GM13976 (cell line): ENCODE results near the gene RAB40A.
"Not testable (repeated sequence)": the region's sequence is repeated elsewhere in the genome, so short reads cannot be mapped to it uniquely, and the experiment has no call there.

Source experiments
- DNase-seq: peaks from one replicate; pipeline ENCODE4 v3.0.0; 2012; ENCODE audit warnings: low spot score
- CTCF ChIP-seq: IDR thresholded peaks from 2 replicates; pipeline ENCODE4 v1.5.1; 2012; ENCODE audit warnings: borderline replicate concordance, mild to moderate bottlenecking; ENCODE audit not compliant: insufficient read depth; ENCODE audit errors: extremely low read depth, missing control alignments, control extremely low read depth
- in situ Hi-C: fragments of 300-500 bp; cut with MboI; formaldehyde crosslinking; loops from one replicate; pipeline ENCODE4 v1.12.0; 2022; ENCODE audit warnings: low sequenced_read_pairs, mixed read lengths, inconsistent platforms; ENCODE audit not compliant: unreplicated experiment

Gene RAB40A

GRCh38 chrX:103477496-103477895 lies 41.8 kb downstream of the RAB40A start:
- DNase-seq: no peak
- no peak for TF ChIP-seq CTCF
- in situ Hi-C loops: no loop called here

GRCh38 chrX:103475381-103475780 lies 43.9 kb downstream of the RAB40A start:
- DNase-seq: no peak
- no peak for TF ChIP-seq CTCF
- in situ Hi-C loops: no loop called here

DNA sequence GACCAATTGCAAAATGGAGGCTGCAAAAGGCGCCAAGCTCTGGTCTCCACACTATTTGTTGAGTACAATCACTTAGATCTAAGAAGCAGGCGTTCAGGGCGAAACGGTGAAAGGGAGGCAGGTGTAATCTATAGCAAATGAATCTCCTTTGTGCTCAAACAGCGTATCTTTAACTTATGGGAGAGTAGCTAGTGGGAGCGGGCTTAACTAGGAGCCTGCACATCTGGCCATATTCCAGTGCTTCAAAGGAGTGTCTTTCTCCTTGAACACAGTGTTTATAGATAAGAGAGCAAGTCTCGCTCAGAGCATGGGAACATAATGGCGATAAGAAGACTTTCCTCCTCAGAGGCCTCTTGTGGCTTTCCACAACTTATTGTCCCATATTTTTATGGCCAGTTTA lies 49.3 kb downstream of the RAB40A start:
- not testable (repeated sequence) for DNase-seq
- in situ Hi-C loops: loop anchor here (25.0 kb wide), 1 partner anchor 258 kb away; the partner anchor contains the start of gene BEX4

DNA sequence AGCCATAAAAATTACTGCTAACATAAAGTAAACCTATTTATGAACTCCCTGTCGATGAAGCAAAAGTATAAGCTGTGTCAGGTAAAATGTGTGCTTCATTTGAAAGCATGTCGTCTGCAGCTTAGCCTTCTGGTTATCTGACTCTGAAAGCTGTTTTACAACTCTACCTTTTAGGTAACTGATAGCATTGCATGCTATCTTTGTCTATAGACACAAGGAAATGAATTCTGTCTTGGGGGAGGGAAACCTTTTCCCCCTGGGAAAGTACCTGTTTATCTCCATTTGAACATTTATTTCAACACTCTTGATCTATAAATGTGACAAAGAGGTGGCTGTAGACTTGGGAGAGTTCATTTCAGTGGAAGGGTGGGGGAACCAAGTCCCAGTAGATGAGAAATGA lies 51.4 kb downstream of the RAB40A start:
- TF ChIP-seq CTCF: no peak
- no peak for DNase-seq
- in situ Hi-C loops: loop anchor here (25.0 kb wide), 1 partner anchor 256 kb away; the partner anchor contains the start of gene BEX4

DNA sequence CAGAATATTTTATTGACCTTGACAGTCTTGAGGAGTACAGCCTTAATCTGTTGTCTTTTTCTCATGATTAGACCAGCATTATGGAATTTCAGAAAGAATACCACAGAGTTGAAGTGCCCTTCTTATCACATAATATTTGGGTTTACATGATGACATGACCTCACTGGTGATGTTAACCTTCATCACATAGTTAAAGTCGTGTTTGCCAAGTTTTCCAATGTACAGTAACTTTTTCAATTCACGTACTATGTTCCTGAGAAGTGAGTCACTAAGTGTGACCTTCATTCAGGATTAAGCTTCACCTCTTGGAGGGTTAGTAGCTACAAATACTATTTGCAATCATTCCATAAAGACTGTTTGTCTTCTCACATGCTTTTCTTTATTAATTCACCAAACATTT lies 52.1 kb downstream of the RAB40A start:
- DNase-seq: no peak
- in situ Hi-C loops: loop anchor here (25.0 kb wide), 1 partner anchor 255 kb away; the partner anchor contains the start of gene BEX4
- TF ChIP-seq CTCF: no peak

DNA sequence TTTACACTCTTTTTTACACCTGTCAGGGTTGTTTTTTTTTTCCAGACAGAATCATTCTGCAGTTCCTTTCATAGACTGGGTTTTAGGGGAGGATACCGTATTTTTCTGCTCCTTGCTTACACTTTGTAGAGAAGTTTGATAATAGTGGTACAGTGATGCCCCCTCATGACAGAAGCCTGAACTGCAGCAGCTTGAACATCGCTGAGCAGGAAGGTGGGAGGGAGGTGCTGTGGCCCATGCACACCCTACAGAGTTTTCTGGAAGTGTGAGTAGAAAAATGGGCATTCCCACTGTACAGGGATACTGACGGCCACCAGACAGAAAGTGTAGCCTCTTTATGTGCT lies 54.5 kb downstream of the RAB40A start:
- in situ Hi-C loops: loop anchor here (25.0 kb wide), 1 partner anchor 252 kb away; the partner anchor contains the start of gene BEX4
- TF ChIP-seq CTCF: peak; percentile 74
- DNase-seq: peak; percentile 32

DNA sequence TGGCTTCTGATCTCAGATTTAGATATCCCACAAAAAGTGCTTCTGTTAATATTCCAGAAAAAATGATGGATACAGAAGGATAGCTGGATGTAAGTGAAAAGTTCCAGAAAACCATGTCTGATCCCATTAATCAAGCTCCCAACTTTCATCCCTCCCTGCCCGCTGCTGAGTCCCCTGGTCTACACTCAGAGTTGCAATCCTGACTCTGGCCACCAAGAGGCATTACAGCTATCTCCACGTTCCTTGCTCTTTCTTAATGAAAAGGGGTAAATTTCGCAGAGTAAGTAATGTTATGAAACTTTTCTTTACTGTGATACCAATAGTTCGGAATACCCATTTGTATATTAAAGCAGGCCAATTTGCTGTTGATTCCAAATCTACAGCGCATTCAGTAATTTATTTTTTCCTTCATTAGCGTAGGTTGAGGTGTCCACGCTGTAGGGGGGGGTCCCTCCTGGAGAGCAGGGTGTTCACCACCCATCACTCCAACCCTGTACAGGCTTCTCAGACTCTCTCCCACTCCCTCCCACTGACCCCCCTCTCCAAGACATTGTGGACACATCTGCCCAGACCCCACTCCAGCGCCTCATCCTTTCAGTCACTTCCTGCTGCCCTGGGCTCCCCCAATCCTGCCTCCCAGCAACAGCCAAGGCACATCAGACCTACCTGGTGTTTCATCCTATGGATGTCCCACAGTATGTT lies 55.1 kb downstream of the RAB40A start:
- peak; percentile 26 for DNase-seq
- peak; percentile 25 for TF ChIP-seq CTCF
- in situ Hi-C loops: loop anchor here (25.0 kb wide), 1 partner anchor 252 kb away; the partner anchor contains the start of gene BEX4
